ENCODE results near the gene SH3GL1.

GRCh38 chr19:4362101-4362828 lies 38.1 kb downstream of the SH3GL1 start:
- no peak for TF ChIP-seq CTCF (IDR thresholded peaks at IDR 0.05)
- no peak for TF ChIP-seq POLR2A (IDR thresholded peaks at IDR 0.05; ENCODE audit: low read depth)
